Measurements from ENCODE around the gene PEX10.
"Not testable (repeated sequence)": the region's sequence is repeated elsewhere in the genome, so short reads cannot be mapped to it uniquely, and the experiment has no call there.

Gene PEX10

GRCh38 chr1:2412395-2412772 is at the start of gene PEX10:
Gene PEX10 (minus strand): TSS chr1:2412564. CDS start chr1:2412502, 62 bp downstream.
- peak; percentile 91 to 92 for DNase-seq

- DNase-seq, result no peak
Measured at GRCh38 chr1:2460996-2461751, 48.8 kb upstream of the PEX10 start.

DNA sequence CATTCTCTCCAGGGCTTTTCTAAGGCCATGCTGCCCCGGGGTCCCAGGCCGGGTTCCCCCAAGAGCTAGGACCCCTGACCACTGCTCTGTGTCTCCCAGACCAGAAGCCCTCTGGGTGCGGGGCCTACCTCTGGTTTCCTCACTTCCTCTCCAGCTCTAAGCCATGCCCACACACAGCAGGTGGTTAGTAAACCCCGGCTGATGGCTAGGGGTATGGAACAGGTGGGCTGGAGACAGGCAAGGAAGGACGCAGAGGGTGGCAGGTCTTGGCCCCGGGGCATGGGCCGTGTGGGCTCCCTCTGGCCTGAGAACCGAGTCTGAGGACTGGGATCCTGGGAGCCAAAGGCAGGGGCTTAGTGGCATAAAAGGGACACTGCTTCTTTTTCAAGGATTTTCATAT is 47.8 kb upstream of the PEX10 start:
- no peak for DNase-seq

- DNase-seq, result no peak
Measured at GRCh38 chr1:2459757-2460156, 47.4 kb upstream of the PEX10 start.

DNA sequence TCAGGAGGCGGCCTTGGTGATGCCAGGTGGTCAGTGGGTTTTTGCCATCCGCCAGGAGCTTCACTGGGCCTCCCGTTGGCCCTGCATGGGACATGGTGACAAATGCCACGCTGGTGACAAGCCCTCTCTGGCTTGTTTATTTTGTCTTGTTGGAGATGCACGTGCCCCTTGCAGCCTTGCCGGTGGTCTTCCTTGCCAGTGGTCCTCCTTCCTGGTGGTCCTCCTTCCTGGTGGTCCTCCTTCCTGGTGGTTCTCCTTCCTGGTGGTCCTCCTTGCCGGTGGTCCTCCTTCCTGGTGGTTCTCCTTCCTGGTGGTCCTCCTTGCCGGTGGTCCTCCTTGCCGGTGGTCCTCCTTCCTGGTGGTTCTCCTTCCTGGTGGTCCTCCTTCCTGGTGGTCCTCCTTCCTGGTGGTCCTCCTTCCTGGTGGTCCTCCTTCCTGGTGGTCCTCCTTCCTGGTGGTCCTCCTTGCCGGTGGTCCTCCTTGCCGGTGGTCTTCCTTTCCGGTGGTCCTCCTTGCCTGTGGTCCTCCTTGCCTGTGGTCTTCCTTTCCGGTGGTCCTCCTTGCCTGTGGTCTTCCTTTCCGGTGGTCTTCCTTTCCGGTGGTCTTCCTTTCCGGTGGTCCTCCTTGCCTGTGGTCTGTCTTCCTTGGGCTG is 46.9 kb upstream of the PEX10 start:
- DNase-seq, result not testable (repeated sequence)

DNA sequence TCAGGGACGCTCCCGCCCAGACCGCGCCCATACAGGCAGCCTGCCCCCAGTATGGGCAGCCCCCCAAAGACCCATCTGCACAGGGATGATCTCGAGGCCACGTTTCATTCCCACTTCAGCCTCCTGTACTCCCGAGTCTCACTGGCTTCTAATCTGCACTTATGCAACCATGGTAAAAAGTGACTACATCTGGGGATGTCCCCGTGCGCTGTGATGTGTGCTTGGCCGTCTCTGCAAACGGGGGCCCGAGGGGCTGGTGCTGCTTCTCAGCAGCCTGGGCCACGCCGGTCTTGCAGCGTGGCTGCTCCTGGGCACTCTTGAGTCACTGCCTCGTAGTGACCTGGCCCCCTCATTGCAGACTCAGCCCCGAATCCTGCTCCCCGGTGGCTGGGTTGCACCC is 46.3 kb upstream of the PEX10 start:
- no peak for DNase-seq

DNA sequence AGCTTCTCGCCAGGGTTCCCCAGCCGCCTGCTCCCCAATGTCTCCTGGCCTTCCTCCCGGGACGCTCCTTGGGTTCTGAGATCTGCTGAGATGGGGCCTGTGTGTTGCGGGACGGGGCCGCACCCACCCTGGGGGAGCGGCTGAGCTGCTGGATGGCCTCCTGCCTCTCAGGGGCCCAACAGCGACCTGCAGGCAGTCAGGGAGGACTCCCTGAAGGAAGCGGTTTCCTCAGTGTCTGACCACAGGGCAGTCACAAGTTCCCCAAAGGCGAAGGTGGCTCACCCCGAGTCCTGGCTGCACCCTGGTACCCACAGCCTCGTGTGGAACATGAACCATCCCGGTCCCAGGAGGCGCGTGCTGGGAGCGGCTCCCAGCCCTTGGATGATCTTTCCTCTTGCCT is 45.1 kb upstream of the PEX10 start:
- no peak for DNase-seq

- DNase-seq, result no peak
Measured at GRCh38 chr1:2455757-2456156, 43.4 kb upstream of the PEX10 start.

- no peak for DNase-seq
Measured at GRCh38 chr1:2454227-2454626, 41.9 kb upstream of the PEX10 start.

DNA sequence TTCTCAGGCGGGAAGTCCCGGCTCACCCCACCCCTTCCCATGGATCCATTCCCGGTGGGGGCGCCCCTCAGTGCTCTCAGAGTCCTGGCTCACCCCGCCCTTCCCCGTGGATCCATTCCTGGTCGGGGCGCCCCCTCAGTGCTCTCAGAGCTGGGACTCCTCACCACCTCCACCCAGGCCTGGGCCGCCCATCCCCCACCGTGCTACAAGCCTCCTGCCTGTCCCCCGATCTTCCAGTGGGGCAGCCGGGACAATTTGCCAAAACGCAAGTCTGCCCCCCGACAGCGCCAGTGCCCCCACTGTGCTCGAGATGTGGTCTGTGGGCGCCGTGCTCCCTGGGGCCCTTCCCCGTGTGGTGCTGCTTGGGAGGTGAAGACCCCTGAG is 40.6 kb upstream of the PEX10 start:
- no peak for DNase-seq

GRCh38 chr1:2452201-2452931 is 40.0 kb upstream of the PEX10 start:
- DNase-seq, result no peak

- DNase-seq, result no peak
Measured at GRCh38 chr1:2451741-2452140, 39.4 kb upstream of the PEX10 start.

- DNase-seq, result no peak
Measured at GRCh38 chr1:2449636-2450454, 37.5 kb upstream of the PEX10 start.

DNA sequence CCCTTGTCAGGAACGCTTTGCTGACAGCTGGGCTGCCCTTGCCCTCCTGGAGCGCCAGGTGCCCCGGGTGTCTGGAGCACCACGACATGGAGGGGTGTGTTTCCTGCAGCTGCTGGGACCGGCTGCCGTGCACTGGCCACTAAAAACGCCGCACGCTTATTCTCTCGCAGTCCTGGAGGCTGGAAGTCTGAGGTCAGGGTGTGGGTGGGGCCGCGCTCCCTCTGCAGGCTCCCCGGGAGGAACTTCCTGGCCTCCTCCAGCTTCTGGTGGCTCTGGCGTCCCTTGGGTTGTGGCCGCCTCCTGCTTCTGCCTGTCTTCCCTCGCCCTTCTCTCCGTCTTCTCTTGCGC is 35.7 kb upstream of the PEX10 start:
- DNase-seq, result no peak

DNA sequence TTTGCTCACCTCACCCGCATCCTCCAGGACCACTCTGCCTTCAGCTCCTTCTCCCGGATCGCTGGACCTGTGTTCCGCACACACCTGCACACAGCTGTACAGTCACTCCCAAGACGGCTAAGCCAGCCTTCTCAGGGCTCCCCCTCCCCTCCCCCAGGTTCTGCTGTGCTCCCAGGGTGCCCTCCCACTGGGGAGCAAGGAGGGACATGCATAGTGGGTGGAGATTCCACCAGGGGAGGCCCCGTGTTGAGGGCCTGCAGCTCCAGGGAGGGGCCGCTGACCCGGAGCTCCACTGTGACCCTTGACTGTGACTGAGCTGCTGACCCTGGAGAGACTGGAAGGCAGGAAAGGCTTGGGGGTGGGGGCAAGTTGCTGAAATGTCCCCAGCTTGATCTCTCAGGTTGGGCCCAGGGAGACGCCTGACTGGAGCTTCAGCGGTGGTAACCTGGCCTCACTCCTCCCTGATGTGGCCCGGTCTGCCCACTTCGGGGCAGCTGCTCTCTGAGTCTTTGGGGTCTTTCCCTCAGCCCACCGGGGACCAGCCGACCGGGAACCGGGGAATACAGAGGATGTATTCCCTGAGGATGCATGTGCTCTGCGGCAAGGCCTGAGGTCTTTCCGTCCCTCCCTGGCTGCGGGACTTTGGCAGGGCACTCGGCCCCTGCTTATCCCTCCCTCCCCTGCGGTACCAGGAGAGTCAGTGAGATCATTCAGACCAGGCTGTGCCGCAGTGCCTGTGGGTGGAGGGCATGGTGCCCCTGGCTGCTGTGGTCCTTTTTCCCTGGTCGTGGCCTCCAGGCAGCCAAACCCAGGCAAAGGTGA is 35.1 kb upstream of the PEX10 start:
- no peak for DNase-seq

DNA sequence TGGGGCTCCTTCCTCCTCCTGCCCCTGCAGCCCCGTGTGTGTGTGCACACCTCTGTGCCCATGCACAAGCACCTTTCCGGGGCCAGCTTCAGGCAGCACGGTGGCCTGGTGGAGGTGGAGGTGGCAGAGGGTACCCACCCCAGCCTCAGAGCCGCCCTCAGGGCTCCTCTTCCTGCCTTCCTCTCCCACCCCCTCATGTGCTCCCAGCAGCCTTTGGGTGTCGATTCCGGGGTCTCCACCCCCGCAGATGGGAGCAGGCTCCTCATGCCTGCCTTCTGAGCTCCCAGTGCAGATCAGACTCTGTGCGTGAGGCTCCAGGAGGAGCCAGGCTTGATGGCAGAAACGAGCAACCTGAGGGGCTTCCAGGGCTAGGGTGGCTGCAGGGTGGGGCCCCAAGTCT is 34.5 kb upstream of the PEX10 start:
- DNase-seq, result no peak

GRCh38 chr1:2446394-2446793 is 34.0 kb upstream of the PEX10 start:
- no peak for DNase-seq

DNA sequence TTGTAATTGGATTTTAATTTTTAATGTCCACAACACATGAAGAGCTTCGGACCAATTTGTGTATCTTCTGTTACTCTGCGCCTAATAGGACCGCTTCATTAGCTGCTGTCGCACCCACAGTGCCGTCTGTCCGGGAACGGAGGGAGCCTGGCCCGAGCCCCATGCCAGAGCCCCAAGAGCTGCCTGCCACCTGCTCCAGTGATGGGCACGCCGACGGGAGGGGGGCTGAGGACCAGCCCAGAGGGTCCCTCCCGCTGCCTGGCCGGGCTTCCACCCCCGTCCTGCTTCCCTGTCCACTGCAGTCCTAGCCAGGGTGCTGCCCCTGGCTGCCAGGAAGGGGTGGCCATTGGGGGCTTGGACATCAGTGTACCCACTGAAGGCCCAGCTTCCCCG is 33.5 kb upstream of the PEX10 start:
- DNase-seq, result no peak

DNA sequence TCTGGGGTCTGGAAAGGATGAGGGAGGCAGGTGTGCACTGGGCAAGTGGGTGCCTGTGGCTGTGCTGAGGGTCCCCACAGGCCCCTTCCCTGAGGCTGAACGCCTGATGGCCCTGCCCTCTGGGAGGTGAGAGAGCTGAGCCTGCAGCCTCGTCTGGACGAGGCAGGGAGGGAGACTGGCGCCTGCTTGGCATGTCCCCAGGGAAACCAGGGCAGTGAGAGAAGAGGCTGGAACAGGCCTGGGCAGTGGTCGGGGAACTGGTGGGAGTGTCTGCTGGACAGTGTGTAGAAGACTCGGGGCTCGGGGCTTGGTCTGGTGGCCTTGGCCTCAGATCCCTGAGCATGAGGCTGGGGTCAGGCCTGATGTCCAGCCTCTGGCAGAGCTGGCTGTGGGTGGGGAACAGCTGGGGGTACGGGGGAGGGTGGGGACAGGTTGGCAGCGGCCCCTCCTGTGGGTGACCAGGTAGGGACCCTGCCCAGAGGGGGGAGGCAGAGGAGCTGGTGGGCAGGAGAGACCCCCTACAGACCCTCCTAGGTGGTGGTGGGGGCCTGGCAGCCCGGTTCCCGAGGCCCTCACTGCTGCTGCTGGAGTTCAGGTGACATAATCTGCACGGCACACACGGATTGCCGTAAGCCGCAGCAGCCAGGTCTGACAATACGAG is 32.9 kb upstream of the PEX10 start:
- no peak for DNase-seq

- DNase-seq, result no peak
Measured at GRCh38 chr1:2444138-2444591, 31.8 kb upstream of the PEX10 start.

DNA sequence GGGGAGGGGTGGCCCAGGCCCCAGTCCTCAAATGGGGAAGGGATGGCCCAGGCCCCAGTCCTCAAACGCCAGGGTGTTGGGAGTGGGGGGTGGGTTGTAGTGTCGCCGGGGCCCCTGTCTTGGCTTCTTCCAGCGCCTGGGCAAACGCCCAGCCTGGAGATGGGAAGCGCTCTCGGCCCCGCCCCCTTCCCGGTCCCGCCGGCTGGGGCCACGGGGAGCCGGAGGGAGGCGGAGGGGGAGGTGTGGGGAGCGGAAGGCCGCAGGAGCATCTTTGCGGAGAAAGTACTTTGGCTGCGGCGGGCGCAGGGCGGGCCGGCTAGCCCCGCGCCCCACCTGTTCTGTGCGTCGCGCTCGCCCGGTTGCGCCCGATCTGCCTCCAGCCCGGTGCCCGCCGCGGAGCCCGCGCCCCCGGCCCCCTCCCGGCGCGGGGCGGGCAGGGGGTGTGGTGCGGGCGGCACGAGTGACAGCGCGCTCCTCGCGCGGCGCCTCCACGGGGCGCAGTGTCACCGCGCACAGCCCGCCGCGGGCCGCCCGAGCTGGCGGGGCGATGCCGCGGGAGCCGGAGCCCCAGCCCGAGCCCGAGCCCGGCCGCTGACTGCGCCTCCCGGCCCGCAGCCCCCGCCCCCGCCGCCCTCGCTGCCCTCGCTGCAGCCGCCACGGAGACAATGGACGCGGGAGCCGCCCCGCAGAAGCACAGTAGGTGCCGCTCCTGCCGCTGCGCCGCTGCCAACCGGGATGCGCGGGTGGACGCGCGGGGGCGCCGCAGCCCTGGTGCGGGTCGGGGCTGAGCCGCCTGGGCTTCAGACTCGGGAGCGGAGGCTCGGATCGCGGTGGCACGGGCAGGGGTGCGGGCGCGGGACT is 31.1 kb upstream of the PEX10 start:
- no peak for DNase-seq
